Uterus (tissue), 2 donors: Measurements from ENCODE around the gene FGF14.

Experiments used
- POLR2A ChIP-seq, 2 donors: fragments of 450-650 bp; IDR thresholded peaks; one replicate each; pipeline ENCODE4 v1.6.1; 2016; ENCODE audit warnings: antibody characterized with exemption in 2 of 2, mild to moderate bottlenecking in 1 of 2, moderate library complexity in 1 of 2
- TF ChIP-seq, protein P1 (sequence below), 4 experiments: fragments of 200-600 bp in 2 of 4; fragments of 450-650 bp in 2 of 4; sonication (generic) in 2 of 4; IDR thresholded peaks; one replicate each; pipeline ENCODE4 v1.5.1; 2016 to 2019; ENCODE audit warnings: antibody characterized with exemption in 4 of 4, mild to moderate bottlenecking in 2 of 4, moderate library complexity in 1 of 4

DNA sequence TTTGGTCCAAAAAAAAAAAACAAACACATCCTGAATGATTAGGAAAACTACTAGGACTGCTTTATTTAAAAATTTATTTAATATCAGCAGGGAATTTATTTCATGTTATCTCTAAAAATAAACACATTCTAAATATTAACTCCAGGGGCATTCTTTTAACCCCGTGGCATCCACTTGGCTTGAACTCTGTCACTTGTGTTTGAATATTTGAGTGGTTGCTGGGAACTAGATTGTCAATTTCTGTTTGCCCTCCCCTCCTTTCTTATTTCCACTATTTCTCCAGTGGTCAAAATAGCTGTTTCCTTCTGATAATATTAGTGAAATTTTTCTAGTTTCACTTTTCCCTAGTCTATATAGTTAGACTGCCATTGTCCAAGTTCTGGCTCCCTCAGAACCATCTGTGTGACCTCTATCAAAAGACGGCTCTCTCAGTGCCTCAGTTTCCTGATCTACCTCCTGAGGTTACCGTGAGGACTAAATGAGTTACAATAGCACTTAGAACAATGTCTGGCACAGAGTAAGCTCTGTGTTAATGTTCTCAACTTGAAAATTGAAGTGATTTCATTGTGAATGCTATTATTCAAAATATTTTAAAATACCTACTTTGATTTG, 107.3 kb downstream of the FGF14 start:
- TF ChIP-seq, protein P1, sequence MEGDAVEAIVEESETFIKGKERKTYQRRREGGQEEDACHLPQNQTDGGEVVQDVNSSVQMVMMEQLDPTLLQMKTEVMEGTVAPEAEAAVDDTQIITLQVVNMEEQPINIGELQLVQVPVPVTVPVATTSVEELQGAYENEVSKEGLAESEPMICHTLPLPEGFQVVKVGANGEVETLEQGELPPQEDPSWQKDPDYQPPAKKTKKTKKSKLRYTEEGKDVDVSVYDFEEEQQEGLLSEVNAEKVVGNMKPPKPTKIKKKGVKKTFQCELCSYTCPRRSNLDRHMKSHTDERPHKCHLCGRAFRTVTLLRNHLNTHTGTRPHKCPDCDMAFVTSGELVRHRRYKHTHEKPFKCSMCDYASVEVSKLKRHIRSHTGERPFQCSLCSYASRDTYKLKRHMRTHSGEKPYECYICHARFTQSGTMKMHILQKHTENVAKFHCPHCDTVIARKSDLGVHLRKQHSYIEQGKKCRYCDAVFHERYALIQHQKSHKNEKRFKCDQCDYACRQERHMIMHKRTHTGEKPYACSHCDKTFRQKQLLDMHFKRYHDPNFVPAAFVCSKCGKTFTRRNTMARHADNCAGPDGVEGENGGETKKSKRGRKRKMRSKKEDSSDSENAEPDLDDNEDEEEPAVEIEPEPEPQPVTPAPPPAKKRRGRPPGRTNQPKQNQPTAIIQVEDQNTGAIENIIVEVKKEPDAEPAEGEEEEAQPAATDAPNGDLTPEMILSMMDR (IDR thresholded peaks at IDR 0.05): no peak
- no peak for TF ChIP-seq POLR2A (IDR thresholded peaks at IDR 0.05)
